GM12873 (cell line): ENCODE results near the gene CRYBA2.

ENCODE experiments used
- TF ChIP-seq, protein P1 (sequence below): IDR thresholded peaks from 2 replicates; pipeline ENCODE4 v1.5.1; 2012; ENCODE audit warnings: low read depth, mild to moderate bottlenecking, moderate library complexity, low read length, control low read depth; ENCODE audit not compliant: insufficient read depth; ENCODE audit errors: missing control alignments

Gene CRYBA2

DNA sequence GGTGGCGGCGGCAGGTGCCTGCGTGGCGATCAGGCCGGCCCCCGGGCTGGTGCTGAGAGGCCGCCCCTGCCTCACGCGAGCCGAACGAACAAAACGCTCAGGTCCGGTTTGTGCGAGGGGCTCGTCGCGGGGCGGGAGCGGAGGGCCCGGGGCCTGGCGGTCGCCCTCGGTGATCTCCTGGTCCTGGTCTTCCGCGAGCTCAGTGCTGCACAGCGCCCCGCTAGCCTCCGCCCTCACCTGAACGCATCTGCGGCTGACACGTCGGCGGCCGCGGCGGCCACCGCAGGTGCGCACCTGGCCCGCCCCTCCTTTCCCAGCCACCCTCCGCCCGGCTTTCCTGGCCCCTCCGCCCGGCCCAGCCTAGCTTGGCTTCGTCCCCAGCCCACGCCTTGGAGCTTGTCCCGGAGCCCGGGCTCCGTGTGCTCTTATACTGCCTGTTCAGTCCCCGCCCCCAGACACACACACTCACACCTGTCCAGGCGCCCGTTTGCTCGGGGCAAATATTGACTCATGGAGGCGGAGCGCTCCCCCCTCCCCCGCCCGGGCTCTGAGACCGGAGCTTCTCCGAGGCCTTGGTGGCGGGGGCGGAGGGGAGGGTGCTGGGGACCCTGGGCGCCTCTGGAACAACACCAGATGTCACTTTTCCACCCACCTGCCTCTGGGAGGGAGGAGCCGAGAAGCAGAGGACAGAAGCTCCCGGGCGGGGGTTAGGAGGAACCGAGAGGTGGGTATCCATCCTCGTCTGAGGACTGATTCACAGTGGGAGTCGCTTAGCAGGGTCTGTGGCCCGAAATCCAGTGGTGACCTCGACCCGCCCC is 8.6 kb upstream of the CRYBA2 start:
- TF ChIP-seq, protein P1, sequence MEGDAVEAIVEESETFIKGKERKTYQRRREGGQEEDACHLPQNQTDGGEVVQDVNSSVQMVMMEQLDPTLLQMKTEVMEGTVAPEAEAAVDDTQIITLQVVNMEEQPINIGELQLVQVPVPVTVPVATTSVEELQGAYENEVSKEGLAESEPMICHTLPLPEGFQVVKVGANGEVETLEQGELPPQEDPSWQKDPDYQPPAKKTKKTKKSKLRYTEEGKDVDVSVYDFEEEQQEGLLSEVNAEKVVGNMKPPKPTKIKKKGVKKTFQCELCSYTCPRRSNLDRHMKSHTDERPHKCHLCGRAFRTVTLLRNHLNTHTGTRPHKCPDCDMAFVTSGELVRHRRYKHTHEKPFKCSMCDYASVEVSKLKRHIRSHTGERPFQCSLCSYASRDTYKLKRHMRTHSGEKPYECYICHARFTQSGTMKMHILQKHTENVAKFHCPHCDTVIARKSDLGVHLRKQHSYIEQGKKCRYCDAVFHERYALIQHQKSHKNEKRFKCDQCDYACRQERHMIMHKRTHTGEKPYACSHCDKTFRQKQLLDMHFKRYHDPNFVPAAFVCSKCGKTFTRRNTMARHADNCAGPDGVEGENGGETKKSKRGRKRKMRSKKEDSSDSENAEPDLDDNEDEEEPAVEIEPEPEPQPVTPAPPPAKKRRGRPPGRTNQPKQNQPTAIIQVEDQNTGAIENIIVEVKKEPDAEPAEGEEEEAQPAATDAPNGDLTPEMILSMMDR: no peak

DNA sequence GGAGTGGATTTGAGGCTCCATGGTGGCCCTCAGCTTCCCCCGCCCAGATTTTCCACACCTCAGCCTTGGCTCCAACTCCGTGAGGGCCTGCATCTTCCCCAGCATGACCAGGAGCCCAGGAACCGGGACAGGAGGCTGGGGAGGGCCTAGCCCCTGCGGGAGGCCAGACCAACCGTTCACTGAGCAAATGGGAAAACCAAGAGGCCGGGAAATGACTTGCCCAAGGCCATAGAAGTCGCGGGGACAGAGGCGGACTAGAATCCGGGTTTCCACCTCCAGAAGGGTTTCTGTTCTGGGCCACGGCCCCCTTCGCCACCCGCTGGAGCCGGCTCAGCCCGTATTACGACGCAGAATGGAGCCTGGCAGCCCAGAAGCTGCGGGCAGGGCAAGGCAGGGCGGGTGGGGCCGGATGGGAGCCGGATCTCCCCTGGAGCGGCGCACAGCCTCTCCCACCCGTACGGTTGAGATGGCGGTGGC is 7.9 kb upstream of the CRYBA2 start:
- TF ChIP-seq, protein P1: no peak

DNA sequence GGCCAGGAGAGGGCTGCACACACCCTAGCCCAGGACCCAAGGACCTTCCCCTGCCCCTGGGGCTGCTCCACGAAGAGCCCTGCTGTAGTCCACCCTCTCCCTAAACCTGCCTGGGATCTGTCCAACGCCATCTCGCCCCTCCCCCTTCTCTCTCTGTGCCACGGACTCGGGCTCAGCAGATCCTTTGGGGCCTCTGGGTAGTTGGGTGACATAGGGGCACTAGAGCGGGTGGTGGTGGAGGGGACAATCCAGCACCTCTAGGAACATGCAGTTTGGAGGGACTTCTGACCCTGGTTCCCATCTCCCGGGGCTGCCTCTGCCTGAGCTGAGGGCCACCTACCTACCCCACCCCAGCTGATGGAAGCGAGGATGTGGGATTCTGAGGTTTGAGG is 7.3 kb upstream of the CRYBA2 start:
- TF ChIP-seq, protein P1: no peak

DNA sequence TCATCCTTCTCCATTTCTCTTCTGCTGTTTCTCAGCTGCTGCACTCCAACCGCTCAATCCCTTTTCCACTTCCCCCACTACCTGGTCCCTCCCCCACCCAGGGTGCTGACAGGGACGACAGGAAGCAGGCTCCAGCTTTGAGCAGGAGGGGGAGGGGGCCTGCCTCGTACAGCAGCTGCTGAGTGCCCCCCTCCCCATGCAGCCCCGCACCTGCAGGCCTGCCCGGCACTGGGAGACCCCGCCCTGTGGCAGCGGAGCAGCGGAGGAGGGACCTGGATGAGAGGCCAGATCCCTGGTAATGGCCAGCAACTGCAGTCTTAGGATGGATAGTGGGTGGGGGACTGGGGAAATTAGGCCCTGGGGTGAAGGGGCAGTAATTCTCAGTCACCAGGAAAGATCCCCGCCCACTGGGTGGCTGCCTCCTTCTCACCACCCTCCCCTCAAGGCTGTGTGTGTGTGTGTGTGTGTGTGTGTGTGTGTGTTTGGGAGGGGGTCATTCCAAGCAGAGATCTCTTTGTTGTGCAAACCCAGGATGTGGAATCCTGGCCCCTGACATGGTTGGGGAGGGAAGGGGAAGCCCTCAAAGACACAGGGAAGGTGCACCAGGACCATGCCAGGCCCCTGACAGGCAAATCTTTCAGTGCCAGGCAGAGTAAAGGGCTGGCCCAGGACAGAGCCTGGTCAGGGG is 6.8 kb upstream of the CRYBA2 start:
- TF ChIP-seq, protein P1: no peak

DNA sequence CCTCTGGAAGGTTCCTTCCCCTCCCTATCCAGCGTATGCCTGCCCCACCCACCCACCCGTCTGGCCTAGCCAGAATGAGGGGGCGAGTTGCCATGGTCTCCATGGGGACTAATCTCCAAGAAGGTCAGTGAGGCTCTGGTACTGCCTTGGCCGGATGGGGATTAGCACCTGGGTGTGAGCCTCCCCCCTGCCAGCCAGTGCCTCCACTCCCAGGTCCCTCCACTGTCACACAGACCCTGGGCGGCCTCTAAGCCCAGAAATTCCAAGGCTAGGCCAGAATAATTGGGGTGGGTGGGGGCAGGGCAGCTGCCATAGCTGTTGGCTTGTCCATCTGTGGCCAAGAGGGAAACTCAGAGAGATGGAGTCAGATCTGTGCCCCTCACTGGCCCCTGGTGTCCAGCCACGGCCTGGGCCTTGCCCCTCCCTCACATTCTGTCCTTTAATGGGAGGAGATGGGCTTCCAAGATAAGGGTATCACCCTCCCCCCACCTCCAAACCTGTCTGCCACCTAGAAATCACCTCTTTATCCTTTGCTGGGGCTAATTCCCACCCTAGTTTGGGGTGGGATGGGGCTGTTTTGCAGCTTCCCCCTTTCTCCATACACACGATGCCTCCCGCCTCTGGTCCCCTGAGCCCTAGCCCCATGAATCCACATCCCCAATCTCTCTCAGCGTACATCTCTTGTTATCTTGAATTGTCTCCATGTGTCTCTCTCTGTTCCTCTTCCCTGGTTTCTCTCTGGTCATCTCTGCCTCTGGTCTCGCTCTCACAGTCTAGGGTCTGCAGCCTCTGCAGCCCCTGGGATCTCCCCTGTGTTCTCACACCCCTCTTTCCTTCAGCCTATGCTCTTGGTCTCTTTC is 6.0 kb upstream of the CRYBA2 start:
- TF ChIP-seq, protein P1: no peak

DNA sequence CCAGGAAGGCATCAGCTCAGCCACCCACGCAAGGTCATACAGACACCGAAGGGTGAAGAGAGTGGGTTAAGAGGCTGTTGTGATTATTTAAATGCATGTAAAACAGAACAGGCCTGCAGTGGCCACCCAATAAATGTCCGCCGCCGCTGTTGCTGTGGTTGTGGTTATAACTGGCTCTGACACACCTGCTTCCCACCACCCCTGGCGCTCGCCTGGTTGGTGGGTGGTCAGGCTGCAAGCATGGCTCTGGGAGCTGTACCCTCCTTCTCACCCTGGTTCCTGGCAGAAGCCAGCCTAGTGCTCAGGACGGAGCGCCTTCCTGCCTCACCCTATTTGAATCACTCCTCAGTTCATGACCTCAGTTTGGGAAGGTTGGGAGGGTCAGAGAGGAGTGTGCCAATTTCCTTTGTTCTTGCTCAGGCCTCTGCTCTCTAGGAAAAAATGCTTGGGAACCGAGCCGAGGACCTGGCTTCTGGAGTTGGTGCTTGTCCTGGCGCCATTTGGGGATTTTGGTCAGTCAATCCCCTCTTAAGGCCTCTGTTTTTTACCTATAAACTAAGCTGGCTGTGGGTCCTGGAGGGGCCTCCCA is 5.3 kb upstream of the CRYBA2 start:
- TF ChIP-seq, protein P1: no peak
